Endometrial microvascular endothelial cells (primary cell): ENCODE data around the gene SLC41A3. TPM values are rescaled to one million over a fixed set of nuclear protein-coding genes. Genes with fewer than 3 reads are reported as not detected.

Experiments used
- total RNA-seq: library from RNA; depleted of rRNA; stranded (reverse); fragments of >200 nt; gene quantifications from one replicate; pipeline ENCODE4 v1.2.3, GENCODE V29; 2015; ENCODE audit errors: inconsistent ontology term

Gene SLC41A3
- total RNA-seq, 1 donor from 2014 or later: 50.3 TPM

Other genes with a start within 250 kb of the SLC41A3 start
- not detected for gene ROPN1B, start 114.9 kb downstream of the SLC41A3 start, total RNA-seq
- gene ALDH1L1, start 96.5 kb upstream of the SLC41A3 start, total RNA-seq: not detected